ENCODE results near the gene ZC3H18.

Gene ZC3H18

GRCh38 chr16:88639231-88640038 is 69.2 kb downstream of the ZC3H18 start:
- DNase-seq (ENCODE audit: low read depth in 2 of 2) = no peak

GRCh38 chr16:88640039-88640495 is 69.9 kb downstream of the ZC3H18 start:
- DNase-seq (ENCODE audit: low read depth in 2 of 2) = no peak

DNA sequence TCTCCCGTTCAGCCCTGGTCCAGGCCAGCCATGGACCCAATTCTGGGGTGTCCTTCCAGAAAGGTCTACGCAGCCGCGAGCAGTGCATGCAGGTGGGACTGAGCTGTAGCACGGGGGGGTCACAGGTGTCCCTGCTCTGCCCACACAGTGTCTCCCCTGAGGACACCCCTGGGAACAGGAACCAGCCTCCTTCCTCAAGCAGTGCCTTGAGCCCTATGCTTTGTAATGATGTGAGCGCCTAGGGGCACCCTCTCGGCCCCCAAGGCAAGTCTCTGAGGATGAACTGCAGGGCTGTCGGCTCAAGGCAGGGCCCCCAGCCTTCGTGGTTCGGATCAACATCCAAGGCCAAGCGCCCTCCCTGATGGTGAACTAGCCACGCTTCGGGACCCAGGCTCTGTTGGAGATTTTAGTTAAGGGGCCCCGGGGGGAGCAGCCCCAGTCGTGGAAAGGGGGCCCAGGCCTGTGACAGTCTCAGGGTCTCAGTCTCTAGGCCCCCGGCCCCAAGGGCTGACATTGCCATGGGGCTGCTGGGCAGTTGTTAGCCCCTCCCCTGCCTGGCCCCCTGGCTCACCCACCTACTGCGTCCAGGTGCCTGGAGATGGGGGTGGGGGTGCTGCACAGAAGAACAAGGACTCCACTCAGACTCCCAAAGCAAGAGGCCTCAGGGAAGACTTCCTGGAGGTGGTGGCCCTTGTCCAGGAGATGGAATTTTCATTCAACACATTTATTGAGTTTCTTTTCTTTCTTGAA is 70.5 kb downstream of the ZC3H18 start:
- no peak for DNase-seq (ENCODE audit: low read depth in 2 of 2)

GRCh38 chr16:88642881-88643643 is 72.9 kb downstream of the ZC3H18 start:
- no peak for DNase-seq (ENCODE audit: low read depth in 2 of 2)

GRCh38 chr16:88643644-88643932 is 73.4 kb downstream of the ZC3H18 start:
- no peak for DNase-seq (ENCODE audit: low read depth in 2 of 2)

GRCh38 chr16:88645455-88645854 is 75.3 kb downstream of the ZC3H18 start:
- DNase-seq (ENCODE audit: low read depth in 2 of 2) = no peak

DNA sequence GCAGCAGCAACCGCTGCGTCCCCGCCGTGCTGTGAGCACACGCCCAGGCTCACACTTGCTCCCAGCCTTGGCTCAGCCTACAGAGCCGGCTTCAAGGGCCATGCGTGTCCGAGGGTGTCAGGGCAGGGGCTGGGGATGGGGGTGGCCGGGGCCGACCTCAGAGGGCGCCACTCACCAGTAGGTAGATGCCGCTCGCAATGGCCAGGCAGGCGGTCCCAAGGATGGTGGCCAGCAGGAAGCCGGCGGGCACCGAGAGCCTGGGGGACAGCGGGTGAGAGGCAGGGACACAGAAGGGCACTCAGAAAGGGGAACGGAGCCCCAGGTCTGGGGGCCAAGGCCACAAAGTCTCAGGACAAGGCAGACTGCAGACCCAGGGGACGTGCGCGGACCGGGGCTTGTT is 75.7 kb downstream of the ZC3H18 start:
- DNase-seq (ENCODE audit: low read depth in 2 of 2) = no peak

GRCh38 chr16:88646345-88647034 is 76.3 kb downstream of the ZC3H18 start:
- no peak for DNase-seq (ENCODE audit: low read depth in 2 of 2)

DNA sequence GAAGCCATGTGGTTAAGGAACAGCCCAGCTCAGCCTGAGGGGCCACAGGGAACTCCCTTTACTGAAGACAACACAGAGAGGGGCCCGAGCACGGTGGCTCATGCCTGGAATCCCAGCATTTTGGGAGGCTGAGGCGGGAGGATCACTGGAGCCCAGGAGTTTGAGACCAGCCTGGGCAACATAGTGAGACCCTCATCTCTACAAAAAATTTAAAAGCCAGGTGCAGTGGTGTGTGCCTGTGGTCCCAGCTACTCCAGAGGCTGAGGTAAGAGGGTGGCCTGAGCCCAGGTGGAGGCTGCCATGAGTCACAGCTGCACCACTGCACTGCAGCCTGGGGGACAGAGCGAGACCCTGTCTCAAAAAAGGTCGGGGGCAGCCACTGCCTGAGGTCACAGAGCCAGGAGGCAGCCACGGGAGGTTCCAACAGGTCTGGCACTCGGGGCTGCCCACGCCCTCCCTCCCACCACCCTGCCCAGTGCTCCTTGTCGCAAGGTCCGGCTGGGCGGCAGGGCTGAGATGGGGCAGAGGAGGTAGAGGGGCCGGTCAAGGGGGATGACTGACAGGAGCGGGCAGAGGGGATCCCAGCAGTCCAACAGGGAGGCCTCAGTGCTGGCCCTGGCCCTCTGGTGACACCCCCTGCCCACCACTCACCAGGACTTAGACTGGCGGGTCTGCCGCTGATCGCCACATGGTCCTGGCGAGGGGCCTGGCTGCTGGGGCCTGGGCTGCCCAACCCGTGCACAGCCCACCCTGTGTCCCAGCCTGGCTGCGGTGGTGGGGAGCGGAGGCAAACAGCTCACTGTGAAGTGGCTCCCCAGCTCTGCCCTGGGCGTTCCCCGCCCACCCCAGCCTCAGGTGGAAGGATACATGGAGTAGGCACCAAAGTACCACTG is 77.2 kb downstream of the ZC3H18 start:
- DNase-seq (ENCODE audit: low read depth in 2 of 2) = no peak

DNA sequence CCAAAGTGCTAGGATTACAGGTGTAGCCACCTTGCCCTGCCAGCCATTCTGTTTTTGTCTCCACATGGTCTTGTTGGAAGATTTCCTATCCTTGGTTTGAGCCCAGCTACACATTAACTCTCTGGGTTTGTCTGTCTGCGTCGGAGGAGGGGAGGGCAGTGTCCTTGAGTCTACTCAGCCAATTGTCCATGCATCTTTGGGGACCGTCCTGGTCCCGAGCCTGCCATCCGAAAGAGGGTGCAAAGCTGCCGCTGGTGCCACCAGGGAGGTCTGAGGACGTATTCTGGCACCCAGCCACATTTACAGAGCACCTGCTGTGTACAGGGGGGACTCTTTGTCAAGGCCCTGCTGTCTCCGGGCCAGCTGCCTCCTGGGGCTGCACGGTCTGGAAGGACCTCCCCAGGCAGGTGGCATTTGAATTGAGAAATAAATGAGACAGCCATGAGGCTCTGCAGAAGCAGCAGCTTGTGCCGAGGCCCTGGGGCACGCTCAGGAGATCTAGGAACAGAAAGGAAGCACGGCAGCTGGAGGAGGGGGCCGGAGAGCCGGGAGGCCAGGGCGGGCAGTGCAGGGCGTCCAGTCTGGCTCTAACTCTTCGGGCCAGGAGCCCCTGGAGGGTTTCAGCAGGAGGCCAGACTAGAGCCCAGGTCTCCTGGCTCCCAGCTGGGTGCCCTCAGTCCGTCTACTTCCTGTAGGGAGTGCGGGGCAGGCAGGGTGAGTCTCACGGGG is 79.2 kb downstream of the ZC3H18 start:
- no peak for DNase-seq (ENCODE audit: low read depth in 2 of 2)

DNA sequence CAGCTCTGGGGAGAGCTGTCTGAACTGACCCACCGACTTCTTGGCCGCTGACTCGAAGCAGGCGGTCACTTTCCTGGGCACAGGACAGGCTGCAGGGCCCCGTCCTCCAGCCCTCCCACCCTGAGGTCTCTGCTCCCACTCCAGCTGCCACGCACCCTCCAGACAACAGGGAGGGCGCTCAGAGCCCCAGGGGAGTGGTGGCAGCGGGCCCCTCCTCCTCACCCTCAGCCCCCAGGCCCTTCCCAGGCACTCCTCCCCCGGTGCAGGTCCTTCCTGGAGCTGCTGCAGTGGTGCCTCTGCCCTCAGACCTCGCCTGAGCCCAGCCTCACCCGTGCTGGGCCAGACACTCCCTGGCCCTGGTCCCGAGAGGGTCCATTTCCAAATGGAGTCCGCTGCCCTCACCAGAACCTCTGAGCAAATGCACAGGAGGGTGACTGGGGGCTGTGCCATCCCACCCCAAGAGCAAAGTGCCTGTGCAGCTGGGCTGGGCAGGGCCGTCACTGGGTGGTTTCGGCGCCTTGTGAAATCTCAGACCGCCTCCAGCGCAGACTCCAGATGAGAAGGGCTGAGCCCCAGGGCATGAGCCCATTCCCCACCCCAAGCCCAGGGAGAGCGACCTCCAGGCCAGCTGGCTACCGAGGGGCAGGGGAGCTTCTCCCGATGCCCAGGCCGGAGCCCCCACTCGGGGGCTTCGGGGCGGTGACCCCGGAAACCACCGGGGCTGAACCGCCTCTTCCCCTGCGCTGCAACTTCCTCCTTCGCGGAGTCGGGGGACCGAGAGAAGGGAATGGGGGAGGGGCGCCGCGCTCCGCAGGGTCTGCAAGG is 79.9 kb downstream of the ZC3H18 start:
- DNase-seq (ENCODE audit: low read depth in 2 of 2) = no peak

- DNase-seq (ENCODE audit: low read depth in 2 of 2) = peak; percentile 86 to 88
Observed at GRCh38 chr16:88650749-88651275, 80.6 kb downstream of the ZC3H18 start, which contains the start of gene CYBA. Gene CYBA, minus strand, starts transcription at chr16:88651053. Its CDS starts 40 bp downstream, at chr16:88651013.

DNA sequence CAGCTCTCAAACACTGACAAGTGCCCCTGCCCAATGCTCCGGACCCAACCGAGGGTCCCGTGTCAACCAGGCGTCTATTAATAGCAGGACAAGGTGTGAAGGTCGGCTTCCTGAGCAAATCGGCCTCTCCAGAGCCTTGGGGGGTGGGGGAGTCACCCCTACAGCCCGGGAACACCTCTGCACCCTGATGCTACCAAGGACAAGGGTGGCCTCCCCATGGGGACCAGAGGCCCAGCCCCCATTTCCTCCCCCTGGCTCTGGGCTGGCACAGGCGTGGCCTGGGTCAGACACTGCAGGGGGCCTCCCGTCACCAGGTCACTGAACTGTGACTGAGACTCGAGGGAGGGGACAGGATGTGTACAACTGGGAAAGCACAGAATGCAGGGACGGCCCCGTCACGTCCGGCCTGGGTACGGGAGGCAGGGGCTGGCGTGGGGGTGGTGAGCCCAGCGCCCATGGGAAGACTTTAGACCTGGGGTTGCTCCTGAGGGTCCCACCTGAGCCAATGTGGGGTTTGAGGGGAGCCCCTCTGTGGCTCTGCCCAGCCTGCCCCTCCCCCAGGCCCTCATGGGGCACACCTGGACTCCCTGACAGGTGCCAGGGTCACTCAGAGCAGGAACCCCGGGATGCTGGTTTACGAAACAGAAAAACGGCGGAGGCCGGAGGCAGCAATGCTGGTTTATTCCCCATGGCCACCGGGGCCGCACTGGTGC is 81.2 kb downstream of the ZC3H18 start:
- peak; percentile 80 for DNase-seq (ENCODE audit: low read depth in 2 of 2)

- DNase-seq (ENCODE audit: low read depth in 2 of 2) = no peak
Observed at GRCh38 chr16:88651989-88652761, 82.0 kb downstream of the ZC3H18 start.

DNA sequence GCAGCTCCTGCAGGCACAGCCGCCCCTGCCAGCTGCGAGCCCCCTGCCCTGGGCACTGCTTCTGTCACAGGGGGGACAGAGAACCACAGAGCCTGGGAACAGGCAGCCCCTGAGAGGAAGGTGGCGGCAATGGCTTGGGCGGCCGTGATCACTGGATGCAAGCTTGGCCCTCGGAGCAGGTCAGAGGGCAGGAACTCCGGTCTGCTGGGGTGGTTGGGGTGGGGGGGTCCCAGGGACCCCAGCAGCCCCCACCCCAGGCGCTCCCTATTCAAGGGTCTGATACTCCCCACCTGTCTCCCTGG is 82.5 kb downstream of the ZC3H18 start:
- no peak for DNase-seq (ENCODE audit: low read depth in 2 of 2)

- DNase-seq (ENCODE audit: low read depth in 2 of 2) = no peak
Observed at GRCh38 chr16:88653101-88653500, 82.9 kb downstream of the ZC3H18 start.

- no peak for DNase-seq (ENCODE audit: low read depth in 2 of 2)
Observed at GRCh38 chr16:88653596-88654362, 83.6 kb downstream of the ZC3H18 start.

Data from stimulated activated CD8-positive, alpha-beta memory T cell treated with anti-CD3 and anti-CD28 coated beads, Interleukin-15, amount 100 ng/mL, for 48 hours (primary cell).